HCT116 (cell line): ENCODE results near the gene ERBB4. TPM values are rescaled to one million over a fixed set of nuclear protein-coding genes. Genes with fewer than 3 reads are reported as not detected.

ENCODE experiments used
- ATAC-seq: fragments of 200-7000 bp; cut with Tn5 transposase; 2 replicates; pipeline ENCODE4 v1.9.1; 2020; ENCODE audit warnings: mild to moderate bottlenecking, moderate library complexity
- BruUV-seq: library from RNA; stranded (reverse); fragments of 400-500 nt; replicated peaks from 2 replicates; lab custom pipeline; 2021; lab: Mats Ljungman, UMichigan
- CTCF ChIA-PET: fragments of 300-600 bp; sonication (Branson Sonifier 250); formaldehyde crosslinking; loops from one replicate; lab custom pipeline; 2021; ENCODE audit warnings: antibody characterized with exemption; lab: Charles Lee
- POLR2A ChIA-PET: fragments of 300-600, 350-600 bp; sonication (Branson Sonifier 250); formaldehyde crosslinking; loops from one replicate; lab custom pipeline; 2021; ENCODE audit warnings: antibody characterized with exemption; lab: Charles Lee
- RAD21 ChIA-PET, 2 experiments: fragments of 300-600 bp; sonication (Branson Sonifier 250); formaldehyde crosslinking; loops; one replicate each; lab custom pipeline; 2023; ENCODE audit warnings: low total read pairs in 2 of 2; ENCODE audit not compliant: uncharacterized antibody in 2 of 2, unreplicated experiment in 2 of 2, low non-redundant PET in 1 of 2; lab: Charles Lee
- DNase-seq: peaks from one replicate; pipeline ENCODE4 v3.0.0-alpha.2; 2010; ENCODE audit warnings: low read depth, low spot score
- H2AFZ ChIP-seq: fragments of 200-600 bp; shearing (Covaris generic), sonication (generic); 2 replicates; pipeline ENCODE4 v1.6.1; 2017; ENCODE audit warnings: low read depth, mixed run types, mixed read lengths, antibody characterized with exemption, low read length; ENCODE audit not compliant: poor library complexity, severe bottlenecking
- H3K27ac ChIP-seq: 2 replicates; pipeline ENCODE4 v1.5.1; 2012; ENCODE audit warnings: low read depth, low read length
- H3K27me3 ChIP-seq: fragments of 200-600 bp; sonication (generic); 2 replicates; pipeline ENCODE4 v1.6.1; 2016; ENCODE audit warnings: mixed run types, low read length, mixed read lengths; ENCODE audit not compliant: insufficient read depth
- H3K36me3 ChIP-seq, 2 experiments: fragments of 200-500 bp in 1 of 2; fragments of 200-600 bp in 1 of 2; sonication (Bioruptor generic) in 1 of 2; sonication (generic) in 1 of 2; 2 replicates each; pipeline versions ENCODE4 v1.5.1 to v1.6.1; 2014 to 2016; ENCODE audit warnings: low read length in 2 of 2, inconsistent platforms in 1 of 2, mixed read lengths in 1 of 2, mixed run types in 1 of 2; ENCODE audit not compliant: insufficient read depth in 2 of 2, control insufficient read depth in 1 of 2
- H3K4me1 ChIP-seq, 2 experiments: fragments of 200-600 bp in 1 of 2; sonication (generic) in 1 of 2; 2 replicates each; pipeline versions ENCODE4 v1.5.1 to v1.6.1; 2012 to 2017; ENCODE audit warnings: low read length in 2 of 2, inconsistent platforms in 1 of 2, mild to moderate bottlenecking in 1 of 2, mixed read lengths in 1 of 2, mixed run types in 1 of 2, moderate library complexity in 1 of 2; ENCODE audit not compliant: insufficient read depth in 2 of 2, control insufficient read depth in 1 of 2
- H3K4me2 ChIP-seq: fragments of 200-600 bp; sonication (generic); 2 replicates; pipeline ENCODE4 v1.6.1; 2017; ENCODE audit warnings: mixed run types, low read length, mixed read lengths
- H3K4me3 ChIP-seq, 2 experiments: fragments of 200-600 bp in 1 of 2; sonication (generic) in 1 of 2; replicated peaks in 1 of 2; 2 replicates each; pipeline ENCODE4 v1.5.1; 2011 to 2016; ENCODE audit warnings: low read length in 2 of 2, control low read depth in 1 of 2, low read depth in 1 of 2, mild to moderate bottlenecking in 1 of 2, mixed read lengths in 1 of 2, mixed run types in 1 of 2
- H3K79me2 ChIP-seq: fragments of 200-600 bp; sonication (generic); 2 replicates; pipeline ENCODE4 v1.6.1; 2017; ENCODE audit warnings: mild to moderate bottlenecking, mixed run types, low read length, moderate library complexity, mixed read lengths; ENCODE audit not compliant: insufficient read depth
- H3K9ac ChIP-seq: fragments of 200-600 bp; sonication (generic); 2 replicates; pipeline ENCODE4 v1.6.1; 2016; ENCODE audit warnings: low read length, mixed read lengths
- H3K9me2 ChIP-seq: fragments of 200-600 bp; sonication (generic), shearing (Covaris generic); 2 replicates; pipeline ENCODE4 v1.6.1; 2017; ENCODE audit warnings: mixed run types, mild to moderate bottlenecking, moderate library complexity; ENCODE audit not compliant: insufficient read depth
- H3K9me3 ChIP-seq, 2 experiments: fragments of 200-500 bp in 1 of 2; fragments of 200-600 bp in 1 of 2; sonication (Bioruptor generic) in 1 of 2; sonication (generic) in 1 of 2; 2 replicates each; pipeline ENCODE4 v1.6.1; 2014 to 2017; ENCODE audit warnings: low read length in 2 of 2, mixed read lengths in 2 of 2, inconsistent platforms in 1 of 2, low read depth in 1 of 2, mild to moderate bottlenecking in 1 of 2, mixed run types in 1 of 2, moderate library complexity in 1 of 2; ENCODE audit not compliant: control insufficient read depth in 1 of 2, insufficient read depth in 1 of 2
- H4K20me1 ChIP-seq: fragments of 200-600 bp; sonication (generic), shearing (Covaris generic); 2 replicates; pipeline ENCODE4 v1.6.1; 2017; ENCODE audit warnings: mixed run types, mild to moderate bottlenecking, moderate library complexity; ENCODE audit not compliant: insufficient read depth
- ATF3 ChIP-seq: IDR thresholded peaks from 2 replicates; pipeline ENCODE4 v1.6.1; 2012
- CBX3 ChIP-seq: IDR thresholded peaks from 2 replicates; pipeline ENCODE4 v1.6.1; 2012; ENCODE audit warnings: low read depth
- CEBPB ChIP-seq: IDR thresholded peaks from 2 replicates; pipeline ENCODE4 v1.6.1; 2012; ENCODE audit warnings: low read depth
- CTCF ChIP-seq, 3 experiments: fragments of 200-600 bp in 1 of 3; sonication (generic) in 1 of 3; IDR thresholded peaks in 2 of 3; conservative IDR thresholded peaks in 1 of 3; 2 replicates each; pipeline ENCODE4 v1.5.1; 2012 to 2017; ENCODE audit warnings: low read depth in 2 of 3, low read length in 2 of 3, antibody characterized with exemption in 1 of 3, borderline replicate concordance in 1 of 3, control low read depth in 1 of 3, mild to moderate bottlenecking in 1 of 3, mixed read lengths in 1 of 3, mixed run types in 1 of 3, moderate library complexity in 1 of 3; ENCODE audit not compliant: insufficient read depth in 1 of 3
- EGR1 ChIP-seq: IDR thresholded peaks from 2 replicates; pipeline ENCODE4 v1.6.1; 2012; ENCODE audit warnings: low read depth
- EZH2 ChIP-seq: fragments of 200-600 bp; sonication (generic); IDR thresholded peaks from 2 replicates; pipeline ENCODE4 v1.6.1; 2017; ENCODE audit warnings: antibody characterized with exemption, mixed run types
- EZH2phosphoT487 ChIP-seq: fragments of 200-600 bp; IDR thresholded peaks from 2 replicates; pipeline ENCODE4 v1.6.1; 2018; ENCODE audit warnings: antibody characterized with exemption, borderline replicate concordance
- FOSL1 ChIP-seq: IDR thresholded peaks from 2 replicates; pipeline ENCODE4 v1.6.1; 2012; ENCODE audit warnings: low read depth
- MAX ChIP-seq: IDR thresholded peaks from 2 replicates; pipeline ENCODE4 v1.6.1; 2012
- POLR2A ChIP-seq: IDR thresholded peaks from 2 replicates; pipeline ENCODE4 v1.7.0; 2011; ENCODE audit warnings: borderline replicate concordance; ENCODE audit not compliant: insufficient read depth, insufficient read length; ENCODE audit errors: extremely low read depth
- POLR2AphosphoS5 ChIP-seq: IDR thresholded peaks from 2 replicates; pipeline ENCODE4 v1.6.1; 2011; ENCODE audit warnings: mild to moderate bottlenecking, low read depth, low read length, moderate library complexity
- RAD21 ChIP-seq: IDR thresholded peaks from 2 replicates; pipeline ENCODE4 v1.6.1; 2012; ENCODE audit warnings: low read depth, mild to moderate bottlenecking
- SP1 ChIP-seq: IDR thresholded peaks from 2 replicates; pipeline ENCODE4 v1.6.1; 2012; ENCODE audit warnings: low read depth
- TCF7L2 ChIP-seq: IDR thresholded peaks from 2 replicates; pipeline ENCODE4 v1.7.0; 2011; ENCODE audit warnings: borderline replicate concordance, inconsistent platforms; ENCODE audit not compliant: insufficient read depth, insufficient read length; ENCODE audit errors: extremely low read depth
- ZBTB33 ChIP-seq: IDR thresholded peaks from 2 replicates; pipeline ENCODE4 v1.6.1; 2011; ENCODE audit warnings: mild to moderate bottlenecking, low read length, moderate library complexity; ENCODE audit not compliant: insufficient replicate concordance; ENCODE audit errors: extremely low read depth
- ZFX ChIP-seq: fragments of 450-650 bp; IDR thresholded peaks from 2 replicates; pipeline ENCODE4 v1.6.1; 2017
- ZNF274 ChIP-seq: fragments of 200-500 bp; sonication (Bioruptor generic); IDR thresholded peaks from 2 replicates; pipeline ENCODE4 v1.6.1; 2014; ENCODE audit warnings: mild to moderate bottlenecking, low read depth, low read length, inconsistent platforms
- intact Hi-C: fragments of 100-400 bp; cut with micrococcal nuclease; formaldehyde crosslinking; loops from 2 replicates; pipeline ENCODE4 v1.10.0; 2022
- total RNA-seq: library from RNA; stranded (reverse); gene quantifications from one replicate; pipeline ENCODE4 v1.2.1, GENCODE V29; 2021; ENCODE audit not compliant: unreplicated experiment

The ERBB4 gene
- total RNA-seq, 1 experiment from 2014 or later = 0.10 TPM

- Histone ChIP-seq H3K4me3 (no peak overlapping the region), H4K20me1 (no peaks in the 10 kb centered on the region; the same call in 1 of the 2 replicates), H3K4me1 (no peaks in the 10 kb centered on the region), H3K36me3 (no peaks in the 10 kb centered on the region), H3K9me3 (no peaks in the 10 kb centered on the region), H3K9me2 (no peaks in the 10 kb centered on the region), H3K79me2 (no peaks in the 10 kb centered on the region)
- no TSS peak for BruUV-seq
- no peak for ATAC-seq
- POLR2A ChIA-PET = no interaction called here
- TF ChIP-seq TCF7L2 (no peak), MAX (no peak), ZFX (no peak), SP1 (no peak), ZNF274 (no peak), EZH2phosphoT487 (no peak), CTCF (IDR thresholded peaks at IDR 0.05 in 2 of 3, conservative IDR thresholded peaks at IDR 0.05 in 1 of 3; ENCODE audit: borderline replicate concordance in 1 of 3, insufficient read depth in 1 of 3, low read depth in 2 of 3, low read length in 2 of 3) (no peak), FOSL1 (no peak), POLR2A (no peak), ZBTB33 (no peak), CEBPB (no peak), POLR2AphosphoS5 (no peak), RAD21 (no peak), EGR1 (no peak), EZH2 (no peak), ATF3 (no peak), CBX3 (no peak)
- TF ChIP-seq, all 23 proteins: peak for 0
- H3K27ac ChIP-seq = no peak overlapping the region
- DNase-seq = no peak
- CTCF ChIA-PET = no interaction called here
- RAD21 ChIA-PET = no interaction called here
- intact Hi-C loops = no loop called here
- no peaks in the 10 kb centered on the region for H3K27me3 ChIP-seq
- no peak overlapping the region for H3K4me2 ChIP-seq
- no peak overlapping the region for H3K9ac ChIP-seq
- no peak overlapping the region for H2AFZ ChIP-seq
These were observed 1124.9 kb downstream of the ERBB4 start for GRCh38 chr2:211413746-211414145.
